HepG2 (cell line): ENCODE results near the gene ZNHIT1. TPM values are rescaled to one million over a fixed set of nuclear protein-coding genes. Genes with fewer than 3 reads are reported as not detected.

Source experiments
- ATAC-seq: fragments of 200-7000 bp; cut with Tn5 transposase; 3 replicates; pipeline ENCODE4 v1.9.1; 2020; ENCODE audit warnings: mild to moderate bottlenecking, moderate library complexity
- BruUV-seq: library from RNA; stranded (reverse); fragments of 400-500 nt; replicated peaks from 2 replicates; lab custom pipeline; 2021; lab: Mats Ljungman, UMichigan
- CTCF ChIA-PET: fragments of 300-600 bp; formaldehyde crosslinking; extraction: SDS; loops from one replicate; lab custom pipeline; 2021; ENCODE audit warnings: low total read pairs, inconsistent platforms, low intra/inter-chr PET ratio; lab: Yijun Ruan, JAX
- POLR2A ChIA-PET: fragments of 350-600 bp; sonication (Branson Sonifier 250); formaldehyde crosslinking; loops from one replicate; lab custom pipeline; 2020; ENCODE audit warnings: antibody characterized with exemption, inconsistent platforms; lab: Yijun Ruan, JAX
- DNase-seq: peaks from one replicate; pipeline ENCODE4 v3.0.0-alpha.2; 2015; ENCODE audit warnings: low spot score
- FAIRE-seq: peaks from 3 replicates; lab custom pipeline; 2011; peaks lifted over from hg19 to GRCh38; lab: Jason Lieb, UNC
- H2AFZ ChIP-seq: one replicate; pipeline ENCODE4 v1.6.1; 2011; ENCODE audit warnings: low read length, inconsistent platforms
- H3K27ac ChIP-seq: fragments of 300-600 bp; 3 replicates; pipeline ENCODE4 v1.8.0; 2011; ENCODE audit warnings: mixed run types, mild to moderate bottlenecking, mixed read lengths, low read length, inconsistent platforms; ENCODE audit not compliant: insufficient read depth; ENCODE audit errors: extremely low read length
- H3K27me3 ChIP-seq, 2 experiments: fragments of 200-600 bp in 1 of 2; 2 replicates in 1 of 2; 3 replicates in 1 of 2; pipeline versions ENCODE4 v1.6.0 to v1.8.0; 2011; ENCODE audit warnings: low read length in 2 of 2, mild to moderate bottlenecking in 2 of 2, moderate library complexity in 2 of 2, inconsistent platforms in 1 of 2; ENCODE audit not compliant: insufficient read depth in 2 of 2, control insufficient read depth in 1 of 2
- H3K36me3 ChIP-seq, 2 experiments: fragments of 200-600 bp in 1 of 2; replicated peaks in 1 of 2; 2 replicates in 1 of 2; 3 replicates in 1 of 2; pipeline versions ENCODE4 v1.5.1 to v1.8.0; 2011; ENCODE audit warnings: low read length in 2 of 2, inconsistent platforms in 1 of 2; ENCODE audit not compliant: insufficient read depth in 2 of 2, control insufficient read depth in 1 of 2
- H3K4me1 ChIP-seq: 2 replicates; pipeline ENCODE4 v1.5.1; 2012; ENCODE audit warnings: low read length, inconsistent platforms; ENCODE audit not compliant: insufficient read depth
- H3K4me2 ChIP-seq: 2 replicates; pipeline ENCODE4 v1.6.0; 2011; ENCODE audit warnings: low read depth, low read length, inconsistent platforms
- H3K4me3 ChIP-seq, 3 experiments: fragments of 200-600 bp in 1 of 3; sonication (generic), shearing (Covaris generic) in 1 of 3; replicated peaks in 1 of 3; 2 replicates each; pipeline ENCODE4 v1.5.1; 2011 to 2016; ENCODE audit warnings: low read length in 3 of 3, inconsistent platforms in 2 of 3, low read depth in 2 of 3, mild to moderate bottlenecking in 2 of 3, control low read depth in 1 of 3, mixed read lengths in 1 of 3; ENCODE audit not compliant: insufficient read depth in 1 of 3
- H3K79me2 ChIP-seq: one replicate; pipeline ENCODE4 v1.6.1; 2011; ENCODE audit warnings: low read length, inconsistent platforms; ENCODE audit not compliant: insufficient read depth
- H3K9ac ChIP-seq: 2 replicates; pipeline ENCODE4 v1.6.0; 2011; ENCODE audit warnings: mild to moderate bottlenecking, low read depth, low read length, inconsistent platforms; ENCODE audit not compliant: insufficient read depth
- H3K9me3 ChIP-seq: 2 replicates; pipeline ENCODE4 v1.5.1; 2012; ENCODE audit warnings: mild to moderate bottlenecking, low read length
- H4K20me1 ChIP-seq: 2 replicates; pipeline ENCODE4 v1.6.0; 2011; ENCODE audit warnings: inconsistent platforms, mild to moderate bottlenecking, low read length, moderate library complexity; ENCODE audit not compliant: insufficient read depth
- FOXM1 ChIP-seq: sonication (generic); formaldehyde crosslinking; IDR thresholded peaks from 2 replicates; pipeline ENCODE4 v1.5.0; 2020; ENCODE audit warnings: missing genetic modification reagents
- GATAD1 ChIP-seq: IDR thresholded peaks from 2 replicates; pipeline ENCODE4 v1.6.1; 2016; ENCODE audit warnings: missing genetic modification reagents, missing compliant biosample characterization
- GZF1 ChIP-seq: sonication (generic); formaldehyde crosslinking; IDR thresholded peaks from 2 replicates; pipeline ENCODE4 v1.5.1; 2020; ENCODE audit warnings: mild to moderate bottlenecking, missing genetic modification reagents
- HMG20B ChIP-seq: conservative IDR thresholded peaks from 2 replicates; pipeline ENCODE4 v1.6.1; 2016; ENCODE audit warnings: missing genetic modification reagents, missing compliant biosample characterization
- HMGXB4 ChIP-seq, 2 experiments: sonication (generic) in 1 of 2; formaldehyde crosslinking in 1 of 2; IDR thresholded peaks; 2 replicates each; pipeline versions ENCODE4 v1.4.0 to v1.6.1; 2018 to 2020; ENCODE audit warnings: missing genetic modification reagents in 2 of 2, borderline replicate concordance in 1 of 2, low read depth in 1 of 2, mild to moderate bottlenecking in 1 of 2, missing biosample characterization in 1 of 2
- MAFF ChIP-seq: IDR thresholded peaks from 2 replicates; pipeline ENCODE4 v1.6.1; 2011; ENCODE audit warnings: low read depth, low read length, improper control_type of control experiment
- MXD1 ChIP-seq: sonication (generic); formaldehyde crosslinking; IDR thresholded peaks from 2 replicates; pipeline ENCODE4 v1.4.0; 2020; ENCODE audit warnings: mild to moderate bottlenecking, missing genetic modification reagents
- PHF8 ChIP-seq: sonication (generic); formaldehyde crosslinking; IDR thresholded peaks from 2 replicates; pipeline ENCODE4 v1.5.0; 2020; ENCODE audit warnings: missing genetic modification reagents
- PPARG ChIP-seq: conservative IDR thresholded peaks from 2 replicates; pipeline ENCODE4 v1.6.1; 2016; ENCODE audit warnings: missing biosample characterization, missing genetic modification reagents
- RAD21 ChIP-seq: fragments of 450-650 bp; formaldehyde crosslinking; IDR thresholded peaks from 2 replicates; pipeline ENCODE4 v1.5.0; 2020; ENCODE audit warnings: mild to moderate bottlenecking
- ZFX ChIP-seq: sonication (generic); formaldehyde crosslinking; IDR thresholded peaks from 2 replicates; pipeline ENCODE4 v1.4.0; 2020; ENCODE audit warnings: mild to moderate bottlenecking, low read depth, missing genetic modification reagents, moderate library complexity
- ZNF264 ChIP-seq: sonication (generic); formaldehyde crosslinking; IDR thresholded peaks from 2 replicates; pipeline ENCODE4 v1.4.0; 2020; ENCODE audit warnings: missing genetic modification reagents
- ZNF431 ChIP-seq: sonication (generic); formaldehyde crosslinking; IDR thresholded peaks from 2 replicates; pipeline ENCODE4 v1.9.0; 2022; ENCODE audit warnings: missing genetic modification reagents, low read depth, mild to moderate bottlenecking, borderline replicate concordance
- ZNF441 ChIP-seq: sonication (generic); formaldehyde crosslinking; IDR thresholded peaks from 2 replicates; pipeline ENCODE4 v1.7.0; 2021; ENCODE audit warnings: missing genetic modification reagents, borderline replicate concordance
- ZNF737 ChIP-seq: sonication (generic); formaldehyde crosslinking; IDR thresholded peaks from 2 replicates; pipeline ENCODE4 v1.5.0; 2020; ENCODE audit warnings: missing genetic modification reagents, mild to moderate bottlenecking, borderline replicate concordance
- ZNF770 ChIP-seq: sonication (generic); formaldehyde crosslinking; IDR thresholded peaks from 2 replicates; pipeline ENCODE4 v1.5.0; 2020; ENCODE audit warnings: mild to moderate bottlenecking, missing genetic modification reagents
- ZZZ3 ChIP-seq: sonication (generic); formaldehyde crosslinking; IDR thresholded peaks from 2 replicates; pipeline ENCODE4 v1.4.0; 2020; ENCODE audit warnings: missing genetic modification reagents, mild to moderate bottlenecking, borderline replicate concordance
- WGBS: methylation state at CpG from one replicate; pipeline ENCODE4 v1.1.6; 2017; ENCODE audit warnings: low lambda C conversion rate; 5-methylcytosine and 5-hydroxymethylcytosine counted together
- in situ Hi-C: cut with HindIII; loops from 2 replicates; pipeline ENCODE4 v1.10.0; 2017; ENCODE audit warnings: low pct_unique_long_range_greater_than_20kb; ENCODE audit not compliant: extremely low pct_ligation_motif_present
- intact Hi-C: fragments of 100-400 bp; cut with micrococcal nuclease; formaldehyde crosslinking; loops from one replicate; pipeline ENCODE4 v1.10.0; 2022; ENCODE audit not compliant: unreplicated experiment
- polyA plus RNA-seq, 8 experiments: library from polyadenylated mRNA; depleted of rRNA in 3 of 8; stranded (reverse) in 7 of 8; unstranded in 1 of 8; fragments of >200 nt; fragmentation: Illumina TruSeq in 4 of 8; extraction: Trizol in 4 of 8; gene quantifications; 2 replicates each; pipeline versions ENCODE4 v1.2.1 to v1.2.3, GENCODE V29; 2011 to 2016; ENCODE audit warnings: low read depth in 4 of 8, missing spikeins in 1 of 8, mixed read lengths in 1 of 8; ENCODE audit not compliant: insufficient read depth in 1 of 8
- total RNA-seq, 5 experiments: library from RNA; depleted of rRNA; stranded (reverse); fragments of >200 nt; fragmentation: Illumina TruSeq; extraction: Trizol; gene quantifications; 2 replicates each; pipeline ENCODE4 v1.2.3, GENCODE V29; 2016; ENCODE audit warnings: low read depth in 1 of 5

Gene ZNHIT1
- total and polyA plus RNA-seq, 2 of the 13 experiments (the other 11 are each of a cell fraction or from before 2014, with no cell fraction given), result 32.5 to 64.5 TPM

GRCh38 chr7:101258243-101258731, 40.3 kb downstream of the ZNHIT1 start:
- intact Hi-C loops, result no loop called here
- in situ Hi-C loops, result no loop called here
- no peaks in the 10 kb centered on the region for H3K9me3 ChIP-seq
- H3K79me2 ChIP-seq, result no peaks in the 10 kb centered on the region
- BruUV-seq, result no TSS peak
- DNase-seq, result no peak
- ChIA-PET CTCF (no interaction called here), POLR2A (no interaction called here)
- H3K9ac ChIP-seq, result no peak overlapping the region
- no peak overlapping the region for H3K4me3 ChIP-seq
- TF ChIP-seq FOXM1 (CRISPR knock-in tag), result no peak
- no peak for TF ChIP-seq MAFF
- peak; percentile 90 for TF ChIP-seq ZNF441 (CRISPR knock-in tag)
- TF ChIP-seq HMGXB4 (CRISPR knock-in tag; IDR thresholded peaks at IDR 0.05; ENCODE audit: borderline replicate concordance in 1 of 2, low read depth in 1 of 2), result no peak
- no peak for TF ChIP-seq ZFX (CRISPR knock-in tag)
- peak; percentile 54 for TF ChIP-seq ZNF770 (CRISPR knock-in tag)
- TF ChIP-seq PPARG (CRISPR knock-in tag), result no peak
- TF ChIP-seq ZNF264 (CRISPR knock-in tag), result no peak
- no peak for TF ChIP-seq ZNF737 (CRISPR knock-in tag)
- no peak for TF ChIP-seq ZZZ3 (CRISPR knock-in tag)
- TF ChIP-seq GZF1 (CRISPR knock-in tag), result no peak
- TF ChIP-seq RAD21 (CRISPR knock-in tag), result no peak
- TF ChIP-seq GATAD1 (CRISPR knock-in tag), result no peak
- no peak for TF ChIP-seq MXD1 (CRISPR knock-in tag)
- TF ChIP-seq ZNF431 (CRISPR knock-in tag), result no peak
- TF ChIP-seq PHF8 (CRISPR knock-in tag), result no peak
- TF ChIP-seq HMG20B (CRISPR knock-in tag), result no peak
- H2AFZ ChIP-seq, result no peak overlapping the region
- FAIRE-seq, result no peak
- H3K4me2 ChIP-seq, result no peak overlapping the region
- H4K20me1 ChIP-seq, result no peaks in the 10 kb centered on the region
- no peak overlapping the region for H3K27ac ChIP-seq
- H3K4me1 ChIP-seq, result peaks cover 13% of the 10 kb centered on the region
- H3K27me3 ChIP-seq, result peaks cover 0 to 4% of the 10 kb centered on the region in 2 experiments; a peak in 2 of 5 replicates
- no peak for ATAC-seq
- 10% methylated on average over 7 of the region's 7 CpGs for WGBS
- H3K36me3 ChIP-seq, result no peaks in the 10 kb centered on the region
